HG03520 (cell line): ENCODE measurements around the gene CPEB1.
"Not testable (repeated sequence)": the region's sequence is repeated elsewhere in the genome, so short reads cannot be mapped to it uniquely, and the experiment has no call there.

Experiments used
- ATAC-seq: cut with Tn5 transposase; IDR thresholded peaks from one replicate; pipeline ENCODE4 v1.9.1; 2021; ENCODE audit warnings: mild to moderate bottlenecking, moderate library complexity; ENCODE audit not compliant: unreplicated experiment

The CPEB1 gene

GRCh38 chr15:82649226-82649999 lies 2.2 kb upstream of the CPEB1 start:
- ATAC-seq, result no peak

GRCh38 chr15:82648257-82649103 lies 1.3 kb upstream of the CPEB1 start:
- ATAC-seq, result no peak

- peak; percentile 49 for ATAC-seq
These were observed 683 bp upstream of the CPEB1 start for GRCh38 chr15:82647835-82648256.

GRCh38 chr15:82646250-82647044 lies 716 bp downstream of the CPEB1 start:
- ATAC-seq, result no peak

- not testable (repeated sequence) for ATAC-seq
These were observed 2.0 kb downstream of the CPEB1 start for GRCh38 chr15:82644967-82645852.

- no peak for ATAC-seq
These were observed 3.2 kb downstream of the CPEB1 start for GRCh38 chr15:82643992-82644391.

- ATAC-seq, result no peak
These were observed 4.5 kb downstream of the CPEB1 start for GRCh38 chr15:82642656-82643055.

GRCh38 chr15:82641129-82641798 lies 5.9 kb downstream of the CPEB1 start:
- ATAC-seq, result no peak

- ATAC-seq, result no peak
These were observed 6.5 kb downstream of the CPEB1 start for GRCh38 chr15:82640672-82641071.

GRCh38 chr15:82635798-82636197 lies 11.4 kb downstream of the CPEB1 start:
- no peak for ATAC-seq

GRCh38 chr15:82630033-82630432 lies 17.1 kb downstream of the CPEB1 start:
- ATAC-seq, result no peak

GRCh38 chr15:82625136-82625535 lies 22.0 kb downstream of the CPEB1 start:
- ATAC-seq, result no peak

GRCh38 chr15:82624438-82624837 lies 22.7 kb downstream of the CPEB1 start:
- no peak for ATAC-seq

GRCh38 chr15:82624008-82624407 lies 23.2 kb downstream of the CPEB1 start:
- ATAC-seq, result no peak

- ATAC-seq, result no peak
These were observed 25.2 kb downstream of the CPEB1 start for GRCh38 chr15:82621970-82622369.

- no peak for ATAC-seq
These were observed 33.4 kb downstream of the CPEB1 start for GRCh38 chr15:82613747-82614146.

GRCh38 chr15:82611348-82611747 lies 35.8 kb downstream of the CPEB1 start:
- ATAC-seq, result no peak

GRCh38 chr15:82602195-82602594 lies 45.0 kb downstream of the CPEB1 start:
- ATAC-seq, result no peak

GRCh38 chr15:82599862-82600261 lies 47.3 kb downstream of the CPEB1 start:
- ATAC-seq, result no peak

- ATAC-seq, result no peak
These were observed 49.3 kb downstream of the CPEB1 start for GRCh38 chr15:82597815-82598214.
